H9 (cell line): ENCODE data around the gene FHOD3. TPM values are rescaled to one million over a fixed set of nuclear protein-coding genes. Genes with fewer than 3 reads are reported as not detected.

Experiments
- DNase-seq: peaks from one replicate; pipeline ENCODE4 v3.0.0-alpha.2; 2017
- H2AFZ ChIP-seq: one replicate; pipeline ENCODE4 v1.6.1; 2013; ENCODE audit warnings: mild to moderate bottlenecking, low read length, control low read depth, moderate library complexity
- H2AK5ac ChIP-seq: 2 replicates; pipeline ENCODE4 v1.6.1; 2013; ENCODE audit warnings: low read length, control low read depth, mixed read lengths; ENCODE audit not compliant: insufficient read length
- H2BK120ac ChIP-seq: one replicate; pipeline ENCODE4 v1.6.1; 2013; ENCODE audit warnings: low read depth, mild to moderate bottlenecking, low read length, control low read depth, inconsistent platforms; ENCODE audit not compliant: poor library complexity, severe bottlenecking
- H2BK12ac ChIP-seq: 2 replicates; pipeline ENCODE4 v1.6.1; 2013; ENCODE audit warnings: low read length, control low read depth, mixed read lengths, low read depth; ENCODE audit not compliant: insufficient read length
- H2BK15ac ChIP-seq: 2 replicates; pipeline ENCODE4 v1.6.1; 2013; ENCODE audit warnings: low read depth, low read length, control low read depth
- H2BK20ac ChIP-seq: one replicate; pipeline ENCODE4 v1.6.1; 2013; ENCODE audit warnings: low read depth, mild to moderate bottlenecking, low read length, control low read depth, inconsistent platforms; ENCODE audit not compliant: poor library complexity, severe bottlenecking
- H2BK5ac ChIP-seq: 2 replicates; pipeline ENCODE4 v1.6.1; 2013; ENCODE audit warnings: low read length, control low read depth, mixed read lengths; ENCODE audit not compliant: insufficient read length
- H3K14ac ChIP-seq: 2 replicates; pipeline ENCODE4 v1.6.1; 2013; ENCODE audit warnings: low read length, control low read depth; ENCODE audit not compliant: insufficient read depth
- H3K18ac ChIP-seq: 2 replicates; pipeline ENCODE4 v1.6.1; 2013; ENCODE audit warnings: low read depth, mild to moderate bottlenecking, mixed read lengths, low read length, control low read depth; ENCODE audit not compliant: insufficient read length
- H3K23ac ChIP-seq: 2 replicates; pipeline ENCODE4 v1.6.1; 2013; ENCODE audit warnings: low read length, control low read depth, mixed read lengths, low read depth; ENCODE audit not compliant: insufficient read length
- H3K23me2 ChIP-seq: 2 replicates; pipeline ENCODE4 v1.6.1; 2013; ENCODE audit warnings: low read depth, mild to moderate bottlenecking, mixed read lengths, low read length, control low read depth; ENCODE audit not compliant: insufficient read length, poor library complexity, severe bottlenecking
- H3K27ac ChIP-seq: 2 replicates; pipeline ENCODE4 v1.5.1; 2013; ENCODE audit warnings: low read length, control low read depth, mixed read lengths, low read depth; ENCODE audit not compliant: insufficient read length
- H3K27me3 ChIP-seq: 2 replicates; pipeline ENCODE4 v1.6.1; 2013; ENCODE audit warnings: low read length, control low read depth, inconsistent platforms; ENCODE audit not compliant: insufficient read depth
- H3K4ac ChIP-seq: 2 replicates; pipeline ENCODE4 v1.6.1; 2013; ENCODE audit warnings: low read depth, mild to moderate bottlenecking, control low read depth, inconsistent platforms, low read length, moderate library complexity
- H3K4me1 ChIP-seq: 2 replicates; pipeline ENCODE4 v1.6.1; 2013; ENCODE audit warnings: low read length, control low read depth, inconsistent platforms; ENCODE audit not compliant: insufficient read depth
- H3K4me2 ChIP-seq: 2 replicates; pipeline ENCODE4 v1.6.1; 2013; ENCODE audit warnings: low read length, control low read depth, mixed read lengths; ENCODE audit not compliant: insufficient read length, insufficient read depth
- H3K56ac ChIP-seq: 2 replicates; pipeline ENCODE4 v1.6.1; 2013; ENCODE audit warnings: low read depth, mild to moderate bottlenecking, mixed read lengths, low read length, control low read depth; ENCODE audit not compliant: insufficient read length
- H3K79me1 ChIP-seq: 2 replicates; pipeline ENCODE4 v1.6.1; 2013; ENCODE audit warnings: low read depth, mild to moderate bottlenecking, moderate library complexity, low read length, control low read depth, inconsistent platforms; ENCODE audit not compliant: insufficient read depth, poor library complexity, severe bottlenecking
- H3K79me2 ChIP-seq: 2 replicates; pipeline ENCODE4 v1.6.1; 2013; ENCODE audit warnings: low read length, control low read depth, inconsistent platforms; ENCODE audit not compliant: insufficient read depth
- H3K9ac ChIP-seq: 2 replicates; pipeline ENCODE4 v1.6.1; 2013; ENCODE audit warnings: low read length, control low read depth, mixed read lengths; ENCODE audit not compliant: insufficient read length; ENCODE audit errors: extremely low read depth
- H3K9me3 ChIP-seq: one replicate; pipeline ENCODE4 v1.6.1; 2013; ENCODE audit warnings: low read depth, low read length, inconsistent platforms; ENCODE audit not compliant: control insufficient read depth
- H3T11ph ChIP-seq: one replicate; pipeline ENCODE4 v1.6.1; 2013; ENCODE audit warnings: mild to moderate bottlenecking, low read length, control low read depth, inconsistent platforms
- H4K20me1 ChIP-seq: one replicate; pipeline ENCODE4 v1.6.1; 2013; ENCODE audit not compliant: control insufficient read depth, insufficient read length, insufficient read depth
- H4K5ac ChIP-seq: 2 replicates; pipeline ENCODE4 v1.6.1; 2013; ENCODE audit warnings: low read depth, mild to moderate bottlenecking, mixed read lengths, low read length, control low read depth; ENCODE audit not compliant: insufficient read length
- H4K8ac ChIP-seq: replicated peaks from 2 replicates; pipeline ENCODE4 v1.6.1; 2013; ENCODE audit warnings: low read length, control low read depth, mixed read lengths, low read depth; ENCODE audit not compliant: insufficient read length
- H4K91ac ChIP-seq: 2 replicates; pipeline ENCODE4 v1.6.1; 2013; ENCODE audit warnings: low read depth, mild to moderate bottlenecking, moderate library complexity, mixed read lengths, low read length, control low read depth; ENCODE audit not compliant: insufficient read length
- H3K27ac Mint-ChIP-seq, 3 experiments: 2 replicates in 2 of 3; 3 replicates in 1 of 3; pipeline ENCODE4 v1.8.0; 2020 to 2021; ENCODE audit warnings: mixed read lengths in 3 of 3, mild to moderate bottlenecking in 1 of 3, moderate library complexity in 1 of 3
- H3K27me3 Mint-ChIP-seq: 2 replicates; pipeline ENCODE4 v1.8.0; 2021; ENCODE audit warnings: low read depth, mild to moderate bottlenecking, moderate library complexity, mixed read lengths
- H3K36me3 Mint-ChIP-seq, 3 experiments: 2 replicates in 2 of 3; 3 replicates in 1 of 3; pipeline ENCODE4 v1.8.0; 2020 to 2021; ENCODE audit warnings: low read depth in 3 of 3, mixed read lengths in 3 of 3; ENCODE audit not compliant: insufficient read depth in 1 of 3
- H3K4me1 Mint-ChIP-seq, 2 experiments: 2 replicates each; pipeline ENCODE4 v1.8.0; 2020; ENCODE audit warnings: mixed read lengths in 2 of 2
- H3K4me3 Mint-ChIP-seq, 2 experiments: 2 replicates in 1 of 2; 3 replicates in 1 of 2; pipeline ENCODE4 v1.8.0; 2020 to 2021; ENCODE audit warnings: mild to moderate bottlenecking in 2 of 2, mixed read lengths in 2 of 2, moderate library complexity in 1 of 2
- H3K9me3 Mint-ChIP-seq, 2 experiments: 2 replicates in 1 of 2; 3 replicates in 1 of 2; pipeline ENCODE4 v1.8.0; 2020; ENCODE audit warnings: mild to moderate bottlenecking in 2 of 2, mixed read lengths in 2 of 2, moderate library complexity in 1 of 2
- WGBS: extraction: QIAGEN DNeasy Blood & Tissue Kit; methylation state at CpG from one replicate; pipeline ENCODE4 v1.1.7; 2013; ENCODE audit warnings: missing lambda C conversion rate, low lambda C conversion rate, mixed read lengths; ENCODE audit not compliant: insufficient read length; ENCODE audit errors: extremely low coverage; 5-methylcytosine and 5-hydroxymethylcytosine counted together
- total RNA-seq: library from RNA; stranded (reverse); gene quantifications from 2 replicates; pipeline ENCODE4 v1.2.1, GENCODE V29; 2021
- TF ChIP-seq, protein P1 (sequence below): fragments of 200-600 bp; sonication (generic); conservative IDR thresholded peaks from 3 replicates; pipeline ENCODE4 v1.8.0; 2021; ENCODE audit warnings: antibody characterized with exemption, mild to moderate bottlenecking

The FHOD3 gene
- total RNA-seq, 1 experiment from 2014 or later = 8.0 TPM

- Histone ChIP-seq H3K27ac (no peak overlapping the region), H4K91ac (no peak overlapping the region), H3K9me3 (no peaks in the 10 kb centered on the region), H2BK120ac (no peak overlapping the region), H3K23ac (no peak overlapping the region), H2BK20ac (no peak overlapping the region), H3K79me2 (no peaks in the 10 kb centered on the region), H2AK5ac (no peak overlapping the region), H2BK12ac (no peak overlapping the region), H2AFZ (no peak overlapping the region), H3T11ph (no peak overlapping the region), H4K20me1 (no peaks in the 10 kb centered on the region), H3K18ac (no peak overlapping the region), H3K56ac (no peak overlapping the region), H2BK15ac (no peak overlapping the region), H3K27me3 (no peaks in the 10 kb centered on the region), H4K8ac (no peak overlapping the region), H4K5ac (no peak overlapping the region), H3K4ac (no peak overlapping the region), H3K4me1 (no peaks in the 10 kb centered on the region; the same call in 1 of the 2 replicates), H3K9ac (no peak overlapping the region), H3K4me2 (no peak overlapping the region), H3K14ac (no peak overlapping the region), H3K79me1 (no peaks in the 10 kb centered on the region), H2BK5ac (no peak overlapping the region), H3K23me2 (no peaks in the 10 kb centered on the region)
- no peak overlapping the region for H3K27ac Mint-ChIP-seq
- WGBS = no CpG with 5 or more reads among the region's 2 CpGs
- DNase-seq = no peak
- H3K27me3 Mint-ChIP-seq = peaks cover 5% of the 10 kb centered on the region; the same call in 1 of the 2 replicates
- H3K36me3 Mint-ChIP-seq = peaks cover 7 to 22% (median 11%) of the 10 kb centered on the region in 3 experiments
- H3K4me3 Mint-ChIP-seq = no peak overlapping the region
- TF ChIP-seq, protein P1, sequence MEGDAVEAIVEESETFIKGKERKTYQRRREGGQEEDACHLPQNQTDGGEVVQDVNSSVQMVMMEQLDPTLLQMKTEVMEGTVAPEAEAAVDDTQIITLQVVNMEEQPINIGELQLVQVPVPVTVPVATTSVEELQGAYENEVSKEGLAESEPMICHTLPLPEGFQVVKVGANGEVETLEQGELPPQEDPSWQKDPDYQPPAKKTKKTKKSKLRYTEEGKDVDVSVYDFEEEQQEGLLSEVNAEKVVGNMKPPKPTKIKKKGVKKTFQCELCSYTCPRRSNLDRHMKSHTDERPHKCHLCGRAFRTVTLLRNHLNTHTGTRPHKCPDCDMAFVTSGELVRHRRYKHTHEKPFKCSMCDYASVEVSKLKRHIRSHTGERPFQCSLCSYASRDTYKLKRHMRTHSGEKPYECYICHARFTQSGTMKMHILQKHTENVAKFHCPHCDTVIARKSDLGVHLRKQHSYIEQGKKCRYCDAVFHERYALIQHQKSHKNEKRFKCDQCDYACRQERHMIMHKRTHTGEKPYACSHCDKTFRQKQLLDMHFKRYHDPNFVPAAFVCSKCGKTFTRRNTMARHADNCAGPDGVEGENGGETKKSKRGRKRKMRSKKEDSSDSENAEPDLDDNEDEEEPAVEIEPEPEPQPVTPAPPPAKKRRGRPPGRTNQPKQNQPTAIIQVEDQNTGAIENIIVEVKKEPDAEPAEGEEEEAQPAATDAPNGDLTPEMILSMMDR = no peak
- H3K9me3 Mint-ChIP-seq = peaks cover 8 to 12% of the 10 kb centered on the region in 2 experiments
- H3K4me1 Mint-ChIP-seq = peaks cover 8 to 12% of the 10 kb centered on the region in 2 experiments
Observed at GRCh38 chr18:36675542-36675941, 378.0 kb downstream of the FHOD3 start.
